Panc1 (cell line): ENCODE measurements around the gene HOXD3.

Source experiments
- CTCF ChIP-seq: fragments of 450-650 bp; IDR thresholded peaks from 2 replicates; pipeline ENCODE4 v1.5.1; 2017; ENCODE audit warnings: mild to moderate bottlenecking
- POLR2AphosphoS5 ChIP-seq: IDR thresholded peaks from 2 replicates; pipeline ENCODE4 v1.6.1; 2012; ENCODE audit warnings: mild to moderate bottlenecking, low read depth, low read length, moderate library complexity
- REST ChIP-seq, 2 experiments: IDR thresholded peaks; 2 replicates each; pipeline ENCODE4 v1.6.1; 2011 to 2012; ENCODE audit warnings: low read depth in 2 of 2, control low read depth in 1 of 2, low read length in 1 of 2, mild to moderate bottlenecking in 1 of 2, moderate library complexity in 1 of 2; ENCODE audit not compliant: insufficient read depth in 1 of 2

- peak; percentile 96 for TF ChIP-seq CTCF
- TF ChIP-seq REST (IDR thresholded peaks at IDR 0.05; ENCODE audit: insufficient read depth in 1 of 2, low read depth in 2 of 2, low read length in 1 of 2), result no peak
- no peak for TF ChIP-seq POLR2AphosphoS5
Observed at GRCh38 chr2:176111309-176111663, 45.8 kb upstream of the HOXD3 start.
